Measurements from ENCODE around the gene MCIDAS. TPM values are rescaled to one million over a fixed set of nuclear protein-coding genes. Genes with fewer than 3 reads are reported as not detected.
A peak's percentile ranks its signal among the peaks of the same experiment; 100 is the strongest.

Gene MCIDAS
- total and polyA plus RNA-seq, 2 of the 8 experiments (the other 6 are each of a cell fraction or from before 2014, with no cell fraction given), result 0.15 TPM; not detected in 1

GRCh38 chr5:55226934-55227663 is at the start of gene MCIDAS (continued):
- TF ChIP-seq RFX5 (IDR thresholded peaks at IDR 0.05; ENCODE audit: borderline replicate concordance, low read depth, low read length), result no peak
- TF ChIP-seq GTF2F1 (IDR thresholded peaks at IDR 0.05; ENCODE audit: borderline replicate concordance, low read depth, low read length), result no peak
- no peak for TF ChIP-seq BCL11A (IDR thresholded peaks at IDR 0.05; ENCODE audit: low read depth in 2 of 2, low read length in 2 of 2)
- no peak for TF ChIP-seq KDM5A (IDR thresholded peaks at IDR 0.05; ENCODE audit: low read length)
- no peak for TF ChIP-seq ATF3 (IDR thresholded peaks at IDR 0.05; ENCODE audit: insufficient read depth, low read depth, low read length)
- TF ChIP-seq TAF7 (optimal IDR thresholded peaks at IDR 0.05; ENCODE audit: borderline replicate concordance, low read depth, low read length), result no peak
- no peak for TF ChIP-seq SIN3A (conservative IDR thresholded peaks at IDR 0.05 in 1 of 2, IDR thresholded peaks at IDR 0.05 in 1 of 2; ENCODE audit: low read depth in 1 of 2, low read length in 2 of 2)
- TF ChIP-seq CBX5 (IDR thresholded peaks at IDR 0.05; ENCODE audit: low read depth, low read length), result no peak
- no peak for TF ChIP-seq SRF (IDR thresholded peaks at IDR 0.05; ENCODE audit: low read depth, low read length)
- no peak for TF ChIP-seq FOSL1 (IDR thresholded peaks at IDR 0.05; ENCODE audit: insufficient read depth, low read depth, low read length)
- peak in 2 of 3 experiments; percentile 9 to 17; a peak in 2 of 4 replicates for TF ChIP-seq CTCF (IDR thresholded peaks at IDR 0.05; ENCODE audit: control extremely low read depth in 1 of 3, insufficient read depth in 1 of 3, low read depth in 1 of 3, low read length in 3 of 3)
- TF ChIP-seq TAF1 (IDR thresholded peaks at IDR 0.05; ENCODE audit: low read depth, low read length), result no peak
- TF ChIP-seq CREB1 (IDR thresholded peaks at IDR 0.05), result peak; percentile 22; the same call in 1 of the 2 replicates
- TF ChIP-seq TEAD4 (IDR thresholded peaks at IDR 0.05; ENCODE audit: low read depth, low read length), result no peak
- no peak for TF ChIP-seq SUZ12 (IDR thresholded peaks at IDR 0.05; ENCODE audit: low read length)
- peak; percentile 80 for TF ChIP-seq E2F6 (IDR thresholded peaks at IDR 0.05)
- no peak for TF ChIP-seq JUND (IDR thresholded peaks at IDR 0.05; ENCODE audit: low read length)
- peak; percentile 44; the same call in 1 of the 2 replicates for TF ChIP-seq KDM1A (IDR thresholded peaks at IDR 0.05; ENCODE audit: borderline replicate concordance, low read length)

All from H1 (cell line).